Measurements from ENCODE around the gene ABCA7. TPM values are rescaled to one million over a fixed set of nuclear protein-coding genes. Genes with fewer than 3 reads are reported as not detected.

The ABCA7 gene
- total and polyA plus RNA-seq, 4 donors = 3.0 to 60.9 (median 4.8) TPM

DNA sequence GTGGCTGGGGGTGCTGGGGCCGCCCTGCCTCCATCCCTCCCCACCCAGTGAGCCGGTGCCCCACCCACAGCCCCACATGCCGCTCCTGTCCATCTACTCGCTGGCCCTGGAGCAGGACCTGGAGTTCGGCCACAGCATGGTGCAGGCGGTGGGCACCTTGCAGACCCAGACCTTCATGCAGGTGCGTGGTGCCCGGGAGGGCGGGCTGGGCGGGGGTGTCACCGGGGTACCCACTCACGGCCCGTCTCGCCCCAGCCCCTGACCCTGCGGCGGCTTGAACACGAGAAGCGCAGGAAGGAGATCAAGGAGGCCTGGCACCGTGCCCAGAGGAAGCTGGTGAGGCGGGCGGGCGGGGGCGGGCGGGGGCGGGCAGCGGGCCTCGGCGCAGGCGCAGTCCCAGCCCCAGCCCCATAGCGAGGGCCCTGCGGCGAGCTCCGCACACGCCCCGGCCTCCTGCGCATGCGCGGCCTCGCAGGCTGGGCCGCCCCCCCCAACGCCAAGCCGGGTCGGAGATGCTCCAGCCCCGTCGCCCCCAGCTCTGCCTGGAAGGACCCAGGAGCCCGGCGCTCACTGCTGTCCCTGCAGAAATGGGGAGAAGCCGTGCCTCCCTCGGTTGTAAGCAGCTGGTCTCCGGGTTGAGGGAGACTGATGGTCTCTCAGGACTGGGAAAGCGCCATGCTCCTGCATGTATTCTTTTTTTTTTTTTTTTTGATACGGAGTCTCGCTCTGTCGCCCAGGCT lies 34.8 kb downstream of the ABCA7 start:
- no peak for DNase-seq (ENCODE audit: low spot score)
- TF ChIP-seq RXRA (IDR thresholded peaks at IDR 0.05) (no peak), FOXA2 (IDR thresholded peaks at IDR 0.05) (no peak), JUND (IDR thresholded peaks at IDR 0.05) (no peak), HNF4A (conservative IDR thresholded peaks at IDR 0.05) (no peak), GABPA (IDR thresholded peaks at IDR 0.05 in 1 of 2, conservative IDR thresholded peaks at IDR 0.05 in 1 of 2) (no peak), NR2F2 (IDR thresholded peaks at IDR 0.05) (no peak), FOXA1 (IDR thresholded peaks at IDR 0.05) (no peak), YY1 (IDR thresholded peaks at IDR 0.05) (no peak), TAF1 (conservative IDR thresholded peaks at IDR 0.05) (no peak), HNF4G (IDR thresholded peaks at IDR 0.05) (no peak), SP1 (IDR thresholded peaks at IDR 0.05) (no peak), RAD21 (IDR thresholded peaks at IDR 0.05) (no peak)
- TF ChIP-seq, protein P1, sequence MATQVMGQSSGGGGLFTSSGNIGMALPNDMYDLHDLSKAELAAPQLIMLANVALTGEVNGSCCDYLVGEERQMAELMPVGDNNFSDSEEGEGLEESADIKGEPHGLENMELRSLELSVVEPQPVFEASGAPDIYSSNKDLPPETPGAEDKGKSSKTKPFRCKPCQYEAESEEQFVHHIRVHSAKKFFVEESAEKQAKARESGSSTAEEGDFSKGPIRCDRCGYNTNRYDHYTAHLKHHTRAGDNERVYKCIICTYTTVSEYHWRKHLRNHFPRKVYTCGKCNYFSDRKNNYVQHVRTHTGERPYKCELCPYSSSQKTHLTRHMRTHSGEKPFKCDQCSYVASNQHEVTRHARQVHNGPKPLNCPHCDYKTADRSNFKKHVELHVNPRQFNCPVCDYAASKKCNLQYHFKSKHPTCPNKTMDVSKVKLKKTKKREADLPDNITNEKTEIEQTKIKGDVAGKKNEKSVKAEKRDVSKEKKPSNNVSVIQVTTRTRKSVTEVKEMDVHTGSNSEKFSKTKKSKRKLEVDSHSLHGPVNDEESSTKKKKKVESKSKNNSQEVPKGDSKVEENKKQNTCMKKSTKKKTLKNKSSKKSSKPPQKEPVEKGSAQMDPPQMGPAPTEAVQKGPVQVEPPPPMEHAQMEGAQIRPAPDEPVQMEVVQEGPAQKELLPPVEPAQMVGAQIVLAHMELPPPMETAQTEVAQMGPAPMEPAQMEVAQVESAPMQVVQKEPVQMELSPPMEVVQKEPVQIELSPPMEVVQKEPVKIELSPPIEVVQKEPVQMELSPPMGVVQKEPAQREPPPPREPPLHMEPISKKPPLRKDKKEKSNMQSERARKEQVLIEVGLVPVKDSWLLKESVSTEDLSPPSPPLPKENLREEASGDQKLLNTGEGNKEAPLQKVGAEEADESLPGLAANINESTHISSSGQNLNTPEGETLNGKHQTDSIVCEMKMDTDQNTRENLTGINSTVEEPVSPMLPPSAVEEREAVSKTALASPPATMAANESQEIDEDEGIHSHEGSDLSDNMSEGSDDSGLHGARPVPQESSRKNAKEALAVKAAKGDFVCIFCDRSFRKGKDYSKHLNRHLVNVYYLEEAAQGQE (IDR thresholded peaks at IDR 0.05) = no peak
- TF ChIP-seq, protein P2, sequence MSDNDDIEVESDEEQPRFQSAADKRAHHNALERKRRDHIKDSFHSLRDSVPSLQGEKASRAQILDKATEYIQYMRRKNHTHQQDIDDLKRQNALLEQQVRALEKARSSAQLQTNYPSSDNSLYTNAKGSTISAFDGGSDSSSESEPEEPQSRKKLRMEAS (IDR thresholded peaks at IDR 0.05) = no peak
- TF ChIP-seq, protein P3, sequence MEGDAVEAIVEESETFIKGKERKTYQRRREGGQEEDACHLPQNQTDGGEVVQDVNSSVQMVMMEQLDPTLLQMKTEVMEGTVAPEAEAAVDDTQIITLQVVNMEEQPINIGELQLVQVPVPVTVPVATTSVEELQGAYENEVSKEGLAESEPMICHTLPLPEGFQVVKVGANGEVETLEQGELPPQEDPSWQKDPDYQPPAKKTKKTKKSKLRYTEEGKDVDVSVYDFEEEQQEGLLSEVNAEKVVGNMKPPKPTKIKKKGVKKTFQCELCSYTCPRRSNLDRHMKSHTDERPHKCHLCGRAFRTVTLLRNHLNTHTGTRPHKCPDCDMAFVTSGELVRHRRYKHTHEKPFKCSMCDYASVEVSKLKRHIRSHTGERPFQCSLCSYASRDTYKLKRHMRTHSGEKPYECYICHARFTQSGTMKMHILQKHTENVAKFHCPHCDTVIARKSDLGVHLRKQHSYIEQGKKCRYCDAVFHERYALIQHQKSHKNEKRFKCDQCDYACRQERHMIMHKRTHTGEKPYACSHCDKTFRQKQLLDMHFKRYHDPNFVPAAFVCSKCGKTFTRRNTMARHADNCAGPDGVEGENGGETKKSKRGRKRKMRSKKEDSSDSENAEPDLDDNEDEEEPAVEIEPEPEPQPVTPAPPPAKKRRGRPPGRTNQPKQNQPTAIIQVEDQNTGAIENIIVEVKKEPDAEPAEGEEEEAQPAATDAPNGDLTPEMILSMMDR (IDR thresholded peaks at IDR 0.05; ENCODE audit: low read depth, low read length, missing input control) = no peak
- TF ChIP-seq, protein P4, sequence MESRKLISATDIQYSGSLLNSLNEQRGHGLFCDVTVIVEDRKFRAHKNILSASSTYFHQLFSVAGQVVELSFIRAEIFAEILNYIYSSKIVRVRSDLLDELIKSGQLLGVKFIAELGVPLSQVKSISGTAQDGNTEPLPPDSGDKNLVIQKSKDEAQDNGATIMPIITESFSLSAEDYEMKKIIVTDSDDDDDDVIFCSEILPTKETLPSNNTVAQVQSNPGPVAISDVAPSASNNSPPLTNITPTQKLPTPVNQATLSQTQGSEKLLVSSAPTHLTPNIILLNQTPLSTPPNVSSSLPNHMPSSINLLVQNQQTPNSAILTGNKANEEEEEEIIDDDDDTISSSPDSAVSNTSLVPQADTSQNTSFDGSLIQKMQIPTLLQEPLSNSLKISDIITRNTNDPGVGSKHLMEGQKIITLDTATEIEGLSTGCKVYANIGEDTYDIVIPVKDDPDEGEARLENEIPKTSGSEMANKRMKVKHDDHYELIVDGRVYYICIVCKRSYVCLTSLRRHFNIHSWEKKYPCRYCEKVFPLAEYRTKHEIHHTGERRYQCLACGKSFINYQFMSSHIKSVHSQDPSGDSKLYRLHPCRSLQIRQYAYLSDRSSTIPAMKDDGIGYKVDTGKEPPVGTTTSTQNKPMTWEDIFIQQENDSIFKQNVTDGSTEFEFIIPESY (IDR thresholded peaks at IDR 0.05) = no peak
- TF ChIP-seq, protein P5, sequence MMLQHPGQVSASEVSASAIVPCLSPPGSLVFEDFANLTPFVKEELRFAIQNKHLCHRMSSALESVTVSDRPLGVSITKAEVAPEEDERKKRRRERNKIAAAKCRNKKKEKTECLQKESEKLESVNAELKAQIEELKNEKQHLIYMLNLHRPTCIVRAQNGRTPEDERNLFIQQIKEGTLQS (IDR thresholded peaks at IDR 0.05) = no peak
- Histone ChIP-seq H3K36me3 (ENCODE audit: control insufficient read depth in 4 of 4, insufficient read depth in 3 of 4, low read depth in 1 of 4, low read length in 3 of 4) (peaks cover 0 to 1% (median 0%) of the 10 kb centered on the region in 4 donors), H3K9me3 (ENCODE audit: control insufficient read depth in 4 of 4, low read length in 3 of 4) (no peaks in the 10 kb centered on the region), H3K27ac (ENCODE audit: low read depth in 1 of 2, low read length in 2 of 2) (no peak overlapping the region), H3K27me3 (ENCODE audit: control insufficient read depth in 4 of 4, insufficient read depth in 4 of 4, low read length in 3 of 4) (peaks cover 0 to 5% (median 0%) of the 10 kb centered on the region in 4 donors), H3K9ac (ENCODE audit: low read depth in 1 of 2, low read length in 2 of 2) (no peak overlapping the region), H3K4me1 (ENCODE audit: control insufficient read depth in 4 of 4, insufficient read depth in 4 of 4, low read length in 3 of 4) (peaks cover 7 to 33% (median 14%) of the 10 kb centered on the region in 4 donors), H3K4me3 (ENCODE audit: low read depth in 1 of 3, low read length in 3 of 3) (no peak overlapping the region)
- 61% methylated on average over 54 of the region's 54 CpGs for WGBS
